NCI-H524 treated with DMSO at 0.1 percent for 48 hours (cell line): ENCODE measurements around the gene ADAMTS4.

ENCODE experiments used
- DNase-seq: peaks from one replicate; lab custom pipeline; 2025; lab: John Stamatoyannopoulos, UW

The ADAMTS4 gene

DNA sequence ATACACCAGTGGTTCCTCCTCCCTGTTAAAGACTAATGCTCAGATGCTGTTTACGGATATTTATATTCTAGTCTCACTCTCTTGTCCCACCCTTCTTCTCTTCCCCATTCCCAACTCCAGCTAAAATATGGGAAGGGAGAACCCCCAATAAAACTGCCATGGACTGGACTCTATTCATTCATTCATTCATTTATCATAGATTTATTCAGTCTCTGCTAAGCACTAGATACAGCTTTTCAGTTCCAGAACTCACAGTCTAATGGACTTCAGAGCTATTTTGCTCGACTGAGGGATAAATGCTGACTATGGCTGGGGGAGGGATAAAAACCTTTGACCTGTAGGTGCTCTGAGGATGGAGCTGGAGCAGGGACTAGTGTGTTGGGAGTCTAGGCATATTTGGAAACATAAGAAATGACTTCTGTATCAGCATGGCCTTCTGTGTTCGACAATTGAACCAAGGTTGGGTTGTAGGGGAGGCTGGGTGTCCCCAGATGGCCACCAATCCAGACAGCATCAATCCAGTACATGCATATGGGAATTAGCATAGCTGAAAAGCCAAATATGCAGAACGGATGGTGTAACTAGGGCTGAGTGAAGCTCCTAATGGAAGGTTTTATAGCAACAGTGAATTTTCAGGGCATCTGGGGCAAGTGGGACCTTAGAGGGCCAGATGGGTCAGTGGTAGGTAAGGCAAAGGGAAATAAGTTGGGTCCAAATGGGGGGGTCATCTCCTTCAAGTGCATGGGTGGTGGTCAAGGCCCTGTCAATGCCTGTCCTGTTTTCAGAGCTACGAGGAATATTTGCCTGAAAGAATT lies 20.4 kb upstream of the ADAMTS4 start:
- DNase-seq, result no peak

DNA sequence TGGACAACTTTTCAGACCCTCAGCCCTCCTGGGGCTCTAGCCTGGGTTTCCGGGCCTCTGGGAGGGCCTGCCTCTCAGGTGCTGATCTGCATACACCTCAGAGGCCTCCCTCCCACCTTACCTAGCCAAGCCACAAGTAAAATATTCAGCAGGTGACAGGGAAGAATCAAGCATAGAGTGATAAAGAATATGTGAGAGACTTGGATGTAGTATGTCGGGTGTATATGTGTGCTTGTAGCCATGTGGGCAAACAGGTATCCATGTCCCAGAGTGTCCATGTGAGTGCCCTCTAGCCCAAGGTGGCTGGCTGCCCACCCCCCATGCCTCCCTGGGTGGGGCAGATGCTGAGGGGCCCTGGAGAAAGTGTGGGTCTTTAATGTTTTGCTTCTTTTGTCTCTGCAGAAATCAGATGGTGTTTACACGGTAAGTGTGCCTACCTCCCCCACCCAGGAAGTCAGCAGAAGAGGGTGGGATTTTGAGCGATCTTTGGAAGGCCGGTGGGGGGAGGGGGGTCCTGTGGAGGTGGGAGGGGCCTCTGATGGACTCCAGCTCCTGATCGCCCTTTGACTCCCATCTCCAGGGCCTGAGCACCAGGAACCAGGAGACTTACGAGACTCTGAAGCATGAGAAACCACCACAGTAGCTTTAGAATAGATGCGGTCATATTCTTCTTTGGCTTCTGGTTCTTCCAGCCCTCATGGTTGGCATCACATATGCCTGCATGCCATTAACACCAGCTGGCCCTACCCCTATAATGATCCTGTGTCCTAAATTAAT lies 19.6 kb upstream of the ADAMTS4 start:
- DNase-seq, result no peak

DNA sequence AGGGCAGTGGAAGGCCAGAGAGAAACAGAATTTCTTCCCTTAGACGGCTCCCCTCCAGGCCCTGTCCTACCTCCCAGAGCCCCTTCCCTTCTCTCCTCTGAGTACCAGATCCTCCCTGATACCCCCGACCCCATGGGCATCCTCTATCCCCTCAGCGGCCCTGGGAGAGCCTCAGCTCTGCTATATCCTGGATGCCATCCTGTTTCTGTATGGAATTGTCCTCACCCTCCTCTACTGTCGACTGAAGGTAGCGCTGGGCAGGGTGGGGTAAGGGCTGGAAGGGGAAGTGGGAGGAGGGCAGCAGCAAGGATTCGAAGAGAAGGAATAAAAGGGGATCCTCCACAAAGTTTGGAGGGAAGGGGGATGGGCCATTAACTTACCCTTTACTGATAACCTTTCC lies 19.0 kb upstream of the ADAMTS4 start:
- no peak for DNase-seq

DNA sequence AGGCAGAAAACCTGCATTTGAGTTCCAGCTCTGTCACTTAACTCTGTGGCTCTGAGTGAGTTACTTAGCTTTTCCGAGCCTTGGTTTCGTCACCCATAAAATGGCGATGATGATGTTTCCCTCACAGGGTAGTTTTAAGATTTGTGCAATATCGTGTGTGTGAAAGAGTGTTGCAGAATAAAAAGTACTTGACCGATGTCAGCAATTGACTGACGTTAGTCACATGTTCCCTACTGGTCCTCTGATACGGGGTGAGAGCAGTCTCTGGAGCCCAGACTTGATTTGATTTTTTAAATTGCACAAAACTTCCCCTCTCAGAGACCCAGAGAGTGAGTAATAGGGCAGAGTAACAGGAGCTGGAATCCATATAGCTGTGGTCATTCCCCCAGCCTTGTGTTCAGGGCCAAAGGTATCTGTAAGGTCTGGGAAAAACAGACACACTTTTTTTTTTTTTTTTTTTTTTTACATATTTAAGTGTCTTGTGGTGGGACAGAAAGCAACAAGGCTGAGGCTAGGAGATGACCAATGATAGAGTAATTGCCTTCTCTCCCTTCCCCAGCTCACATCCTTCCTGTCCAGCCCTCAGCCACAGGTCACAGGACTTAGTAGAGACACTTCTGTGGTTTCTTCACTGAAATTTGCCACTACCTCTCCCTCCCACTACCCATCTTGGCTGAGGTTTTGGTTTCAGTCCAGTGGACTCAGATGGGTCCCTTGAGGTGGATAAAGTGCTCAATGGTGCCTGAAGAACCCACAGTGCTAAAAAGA lies 18.3 kb upstream of the ADAMTS4 start:
- no peak for DNase-seq

DNA sequence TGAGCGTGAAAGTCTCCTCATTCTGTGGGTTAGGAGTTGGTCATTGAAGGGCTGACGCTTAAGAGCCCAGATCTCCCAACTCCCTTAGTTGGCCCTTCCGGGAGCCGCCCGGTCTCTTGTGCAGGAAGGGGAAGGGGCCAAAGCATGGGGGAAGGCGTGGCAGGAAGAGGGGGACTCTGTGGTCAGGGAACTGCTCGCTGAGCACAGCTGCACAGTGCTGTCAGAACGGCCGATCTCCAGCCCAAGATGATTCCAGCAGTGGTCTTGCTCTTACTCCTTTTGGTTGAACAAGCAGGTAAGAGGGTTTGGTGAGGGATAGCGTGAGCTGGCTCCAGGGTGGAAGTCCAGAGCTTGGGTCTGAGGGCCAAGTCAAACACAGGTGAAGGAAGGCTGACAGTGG lies 16.2 kb upstream of the ADAMTS4 start, which contains the start of gene FCER1G:
Gene FCER1G (plus strand): TSS at position 220 of the 400 bp plus-strand sequence. CDS start 27 bp downstream, at position 247.
- DNase-seq, result no peak

DNA sequence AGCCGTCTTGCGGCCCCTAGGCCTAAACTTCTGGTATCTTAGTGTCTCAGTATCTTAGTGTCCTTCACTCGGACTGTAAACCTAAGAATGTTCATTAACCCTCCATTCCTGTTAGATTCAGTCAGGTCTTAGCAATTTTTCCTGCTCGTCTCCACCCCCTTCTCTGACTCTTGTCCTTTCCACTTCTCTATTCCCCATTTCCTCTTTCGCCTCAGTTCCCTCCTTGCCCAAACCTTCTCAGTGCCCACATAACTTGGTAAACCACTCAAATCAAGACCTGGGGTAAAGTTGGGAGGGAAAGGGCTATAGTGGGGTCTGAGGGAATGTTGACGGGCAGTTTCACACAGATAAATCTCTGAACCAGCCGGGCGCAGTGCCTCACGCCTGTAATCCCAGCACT lies 15.5 kb upstream of the ADAMTS4 start:
- DNase-seq, result no peak

DNA sequence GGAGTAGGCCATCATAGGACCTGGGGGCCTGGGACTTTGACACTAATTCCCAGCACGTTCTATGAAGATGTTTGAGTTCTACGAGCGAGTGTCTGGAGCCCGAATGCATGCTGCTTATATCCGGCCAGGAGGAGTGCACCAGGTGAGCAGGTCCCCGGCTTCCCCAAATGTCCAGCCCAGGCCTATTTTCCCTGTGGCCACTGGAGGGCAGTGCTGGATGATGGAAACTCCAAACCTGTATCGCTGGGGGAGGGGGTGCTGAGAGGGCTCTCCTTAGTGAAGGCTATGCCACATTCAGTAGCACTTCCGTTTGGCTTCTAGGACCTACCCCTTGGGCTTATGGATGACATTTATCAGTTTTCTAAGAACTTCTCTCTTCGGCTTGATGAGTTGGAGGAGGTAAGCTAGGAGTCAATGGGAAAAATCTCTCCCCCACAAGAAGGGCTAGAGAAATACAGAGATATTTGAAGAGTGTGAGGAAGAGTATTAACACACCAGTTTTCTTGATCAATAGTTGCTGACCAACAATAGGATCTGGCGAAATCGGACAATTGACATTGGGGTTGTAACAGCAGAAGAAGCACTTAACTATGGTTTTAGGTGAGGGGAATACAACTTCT lies 11.0 kb upstream of the ADAMTS4 start:
- DNase-seq, result no peak

DNA sequence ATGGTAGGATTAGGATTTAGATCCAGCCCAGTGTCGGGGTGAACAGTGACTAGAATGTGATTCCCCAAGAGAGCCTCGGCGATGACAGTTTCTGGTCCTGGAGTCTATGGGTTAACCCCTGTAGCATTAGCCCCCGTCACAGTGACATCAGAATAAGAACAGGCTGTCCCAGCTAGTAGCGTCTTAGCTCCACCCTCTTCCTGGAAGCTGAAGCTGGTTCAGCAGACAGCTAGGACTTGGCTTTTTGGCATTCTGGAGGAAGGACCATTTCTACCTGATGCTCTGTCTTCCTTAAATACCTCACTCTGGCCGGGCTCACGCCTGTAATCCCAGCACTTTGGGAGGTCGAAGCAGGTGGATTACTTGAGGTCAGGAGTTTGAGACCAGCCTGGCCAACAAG lies 8.3 kb upstream of the ADAMTS4 start:
- DNase-seq, result no peak

DNA sequence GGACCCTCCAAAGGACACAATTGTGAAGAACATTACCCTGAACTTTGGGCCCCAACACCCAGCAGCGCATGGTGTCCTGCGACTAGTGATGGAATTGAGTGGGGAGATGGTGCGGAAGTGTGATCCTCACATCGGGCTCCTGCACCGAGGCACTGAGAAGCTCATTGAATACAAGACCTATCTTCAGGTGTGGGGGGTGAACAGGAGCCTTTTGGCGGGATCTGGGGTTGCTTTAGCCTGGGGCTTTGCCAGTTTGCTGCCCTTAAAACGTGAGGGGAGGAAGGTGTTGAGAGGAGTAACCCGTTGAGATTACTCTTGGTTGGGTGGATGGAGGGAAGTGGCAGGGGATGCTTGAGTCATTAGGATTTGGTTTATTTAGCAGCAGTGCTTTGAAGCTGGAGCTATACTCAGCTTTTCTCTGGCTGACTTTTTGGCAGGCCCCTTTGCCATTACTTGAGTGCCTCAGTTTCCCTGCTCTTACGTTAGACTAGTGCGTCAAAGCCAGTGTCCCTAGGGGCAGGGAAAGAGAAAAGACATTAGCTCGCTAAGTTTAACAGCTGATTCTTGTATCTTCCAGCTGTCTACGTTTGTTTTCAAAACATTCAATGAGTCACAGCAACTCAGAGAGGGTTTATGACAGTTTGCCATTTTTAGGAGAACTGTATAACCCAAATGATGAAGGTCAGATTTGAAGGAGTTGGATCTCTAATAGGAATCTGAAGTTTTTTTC lies 7.7 kb upstream of the ADAMTS4 start:
- DNase-seq, result no peak

DNA sequence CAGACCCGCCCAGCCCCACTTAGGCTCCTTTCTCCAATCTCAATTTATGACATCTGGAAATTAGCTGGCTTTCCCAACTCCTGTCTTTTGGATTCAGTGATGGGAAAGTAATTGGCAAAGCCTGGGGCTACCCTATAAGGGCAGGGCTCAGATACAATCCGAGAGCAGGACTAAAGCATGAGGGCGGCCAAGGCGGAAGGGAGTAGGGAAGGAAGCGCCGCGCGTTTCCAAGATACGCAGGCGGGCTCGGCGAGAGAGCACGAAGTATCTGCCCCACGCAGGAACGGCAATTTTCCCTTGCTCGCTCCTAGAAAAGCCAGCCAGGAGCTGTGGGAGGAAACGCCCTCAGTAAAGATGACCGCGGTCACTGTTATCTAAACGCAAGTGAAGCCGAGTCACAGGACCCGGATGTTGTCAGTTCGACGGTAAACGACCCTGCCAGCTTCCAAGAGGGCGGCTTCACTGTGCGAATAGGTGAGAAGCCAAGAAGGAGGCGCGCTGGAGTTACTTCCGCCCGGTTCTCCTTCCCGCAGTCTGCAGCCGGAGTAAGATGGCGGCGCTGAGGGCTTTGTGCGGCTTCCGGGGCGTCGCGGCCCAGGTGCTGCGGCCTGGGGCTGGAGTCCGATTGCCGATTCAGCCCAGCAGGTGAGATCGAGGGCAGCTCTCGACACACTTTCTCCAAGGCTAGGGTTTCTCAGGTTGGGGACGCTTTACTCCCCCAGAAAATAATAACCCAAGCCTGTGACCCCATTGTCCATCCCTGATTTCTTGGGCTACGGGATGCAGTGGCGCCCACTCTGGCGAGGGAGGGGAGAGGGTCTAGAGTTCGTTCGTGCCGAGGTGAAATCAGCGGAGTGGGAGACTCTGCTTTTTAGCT lies 3.2 kb upstream of the ADAMTS4 start, which contains the start of gene NDUFS2:
Gene NDUFS2 (plus strand): TSS at position 532 of the 877 bp plus-strand sequence. CDS start 19 bp downstream, at position 551.
- peak; percentile 92 for DNase-seq

DNA sequence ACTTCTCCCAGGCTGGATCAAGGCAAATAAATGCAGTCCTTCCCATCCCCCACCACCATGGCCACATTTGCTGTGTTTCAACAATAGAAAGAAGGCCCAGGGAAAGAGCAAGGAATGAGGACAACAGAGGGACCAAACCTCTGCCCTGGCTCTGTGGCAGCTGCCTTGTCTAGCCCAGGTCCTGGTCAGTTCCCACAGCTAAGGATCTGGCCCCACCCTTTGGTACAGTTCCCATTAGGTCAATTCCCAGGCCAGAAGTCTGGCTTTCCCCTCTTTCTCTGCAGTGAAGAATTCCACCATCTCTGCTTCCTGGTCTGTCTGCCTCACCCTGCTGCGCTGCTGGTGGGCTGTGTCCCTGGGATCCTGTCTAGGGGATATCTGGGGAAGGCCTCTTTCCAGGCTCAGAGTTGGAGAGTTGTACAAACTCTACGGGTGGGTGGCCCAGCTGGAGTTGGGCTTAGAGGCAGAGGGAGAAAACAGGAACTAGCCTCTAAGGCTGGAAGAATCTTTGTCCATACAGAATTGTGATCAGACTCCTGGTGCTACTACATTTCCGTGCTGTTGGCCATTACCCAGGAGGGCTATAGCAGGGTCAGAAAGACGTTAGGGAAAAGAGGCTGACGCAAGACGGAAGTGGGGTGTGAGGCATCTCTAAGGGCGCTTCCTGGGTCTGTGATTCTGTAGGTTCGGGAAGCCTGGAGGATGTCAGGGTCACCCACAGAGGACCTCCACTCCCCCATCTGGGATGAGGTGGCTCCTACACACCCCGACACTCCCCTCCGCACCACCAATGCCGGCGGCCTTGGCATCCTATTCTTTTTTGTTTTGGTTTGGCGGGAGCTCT lies 2.4 kb upstream of the ADAMTS4 start:
- DNase-seq, result no peak

DNA sequence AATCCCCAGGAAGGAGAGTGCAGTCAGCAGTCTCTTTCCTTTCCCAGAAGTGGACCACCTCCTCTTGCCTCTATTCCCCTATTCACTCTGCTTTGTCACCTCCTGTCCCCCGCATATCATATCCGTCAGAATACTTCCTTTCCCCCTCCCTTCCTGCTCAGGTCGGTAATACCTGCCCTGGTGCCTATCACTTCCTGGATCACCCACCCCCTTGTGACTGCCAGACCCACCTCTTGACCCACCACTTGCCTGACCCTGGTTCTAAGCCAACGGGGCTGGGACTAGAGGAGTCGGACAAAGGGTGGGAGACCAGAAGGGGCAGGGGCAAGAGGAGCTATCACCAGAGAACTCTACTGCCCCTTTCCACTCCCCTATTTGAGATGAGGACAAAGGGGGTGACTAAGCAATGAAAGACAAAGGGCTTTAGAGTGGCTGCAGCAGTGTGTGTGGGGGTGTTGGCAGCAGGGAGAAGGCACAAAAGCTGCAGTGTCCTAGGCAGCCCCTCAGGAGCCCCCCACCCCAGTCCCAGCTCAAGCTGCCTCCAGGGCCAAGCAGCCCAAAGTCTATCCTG lies 1.7 kb upstream of the ADAMTS4 start:
- DNase-seq, result no peak

DNA sequence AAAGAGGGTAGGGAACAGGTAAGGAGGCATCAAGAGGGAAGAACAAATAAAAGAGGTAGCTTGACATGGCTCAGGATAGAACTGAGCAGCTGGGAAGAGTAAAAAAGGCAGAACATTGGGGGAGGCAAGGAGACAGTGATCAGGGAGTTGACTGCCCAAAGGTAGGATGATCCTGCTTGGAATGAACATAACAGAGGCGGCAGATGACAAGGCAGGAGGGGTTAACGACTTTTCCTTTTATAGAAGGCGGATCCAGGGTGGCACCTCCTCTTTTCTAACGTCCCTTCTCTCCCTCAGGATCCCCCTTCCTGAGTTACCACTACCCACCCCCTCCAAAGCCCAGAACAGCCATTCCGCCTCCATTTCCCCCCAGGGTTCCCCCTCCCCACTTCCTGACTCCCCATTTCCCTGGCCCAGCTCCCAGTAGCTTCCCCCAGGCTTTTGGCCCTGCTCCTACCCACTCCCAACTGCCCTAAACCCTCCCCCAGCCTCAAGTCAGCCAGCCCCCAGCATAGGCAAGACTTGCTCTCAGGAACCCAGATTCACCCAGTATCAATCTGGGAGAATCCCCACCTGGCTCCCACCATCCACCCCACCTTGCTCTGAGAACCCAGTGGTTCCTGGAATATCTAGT lies 769 bp upstream of the ADAMTS4 start:
- no peak for DNase-seq

DNA sequence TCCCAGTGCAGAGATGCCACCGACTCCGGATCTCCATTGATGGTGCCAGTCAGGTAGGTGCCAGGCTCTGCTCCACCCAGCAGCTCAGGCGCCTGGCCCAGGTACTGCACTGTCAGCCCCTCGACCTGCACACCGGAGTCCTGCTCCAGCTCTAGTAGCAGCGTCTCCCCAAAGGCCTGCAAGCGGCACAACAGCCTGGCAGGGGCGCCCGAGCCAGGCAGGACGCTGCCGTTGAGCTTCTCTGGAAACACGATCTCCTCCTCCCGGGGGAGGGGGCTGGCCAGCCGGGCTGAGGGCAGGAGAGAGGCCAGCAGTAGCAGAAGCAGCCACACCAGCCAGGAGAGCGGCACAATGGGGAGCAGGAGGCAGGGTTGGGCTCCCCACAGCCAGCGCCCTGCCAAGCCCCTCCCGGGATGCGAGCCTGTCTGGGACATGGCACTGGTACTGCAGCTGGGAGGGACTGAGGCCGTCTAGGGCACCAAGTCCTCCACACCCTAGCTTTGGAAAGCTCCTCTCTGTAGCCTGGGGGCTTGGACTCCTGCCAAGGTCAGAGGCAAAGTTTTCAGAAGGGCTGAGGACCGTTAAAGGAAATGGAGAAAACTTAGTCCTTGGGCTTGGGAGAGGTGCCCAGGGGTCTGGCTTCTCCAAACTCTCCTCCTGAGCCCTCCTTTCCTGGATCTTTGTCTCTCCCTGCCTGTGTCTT lies 509 bp downstream of the ADAMTS4 start:
- DNase-seq, result peak; percentile 4

DNA sequence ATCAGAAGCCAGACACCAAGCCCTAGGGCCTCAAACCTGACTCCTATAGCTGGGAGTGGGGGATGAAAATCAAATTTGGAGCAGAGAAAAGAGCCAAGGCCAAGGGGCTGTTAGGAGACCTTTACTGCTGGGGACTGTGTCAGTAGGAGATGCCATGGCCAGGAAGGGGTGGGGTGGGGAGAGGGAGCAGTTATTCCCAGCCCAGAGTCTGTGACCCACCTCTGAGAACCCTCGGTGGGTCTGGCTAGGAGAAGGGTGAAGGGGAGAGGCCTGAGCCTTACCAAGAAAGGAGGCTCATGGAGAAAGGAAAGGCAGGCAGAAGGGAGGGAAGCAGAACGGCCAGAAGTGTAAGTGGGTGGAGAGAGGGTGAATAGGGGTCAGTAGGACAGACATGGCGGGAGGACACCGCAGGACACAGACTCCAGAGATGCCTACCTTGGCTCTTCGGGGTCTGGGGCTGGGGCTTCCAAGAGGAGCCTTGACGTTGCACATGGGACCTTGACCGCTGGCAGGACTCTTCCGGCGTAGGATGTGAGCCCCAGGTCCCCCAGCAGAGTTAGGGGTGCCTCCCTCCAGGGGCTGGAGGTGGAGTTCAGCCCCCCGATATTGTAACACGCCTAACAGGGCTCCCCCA lies 1.2 kb downstream of the ADAMTS4 start:
- DNase-seq, result no peak

DNA sequence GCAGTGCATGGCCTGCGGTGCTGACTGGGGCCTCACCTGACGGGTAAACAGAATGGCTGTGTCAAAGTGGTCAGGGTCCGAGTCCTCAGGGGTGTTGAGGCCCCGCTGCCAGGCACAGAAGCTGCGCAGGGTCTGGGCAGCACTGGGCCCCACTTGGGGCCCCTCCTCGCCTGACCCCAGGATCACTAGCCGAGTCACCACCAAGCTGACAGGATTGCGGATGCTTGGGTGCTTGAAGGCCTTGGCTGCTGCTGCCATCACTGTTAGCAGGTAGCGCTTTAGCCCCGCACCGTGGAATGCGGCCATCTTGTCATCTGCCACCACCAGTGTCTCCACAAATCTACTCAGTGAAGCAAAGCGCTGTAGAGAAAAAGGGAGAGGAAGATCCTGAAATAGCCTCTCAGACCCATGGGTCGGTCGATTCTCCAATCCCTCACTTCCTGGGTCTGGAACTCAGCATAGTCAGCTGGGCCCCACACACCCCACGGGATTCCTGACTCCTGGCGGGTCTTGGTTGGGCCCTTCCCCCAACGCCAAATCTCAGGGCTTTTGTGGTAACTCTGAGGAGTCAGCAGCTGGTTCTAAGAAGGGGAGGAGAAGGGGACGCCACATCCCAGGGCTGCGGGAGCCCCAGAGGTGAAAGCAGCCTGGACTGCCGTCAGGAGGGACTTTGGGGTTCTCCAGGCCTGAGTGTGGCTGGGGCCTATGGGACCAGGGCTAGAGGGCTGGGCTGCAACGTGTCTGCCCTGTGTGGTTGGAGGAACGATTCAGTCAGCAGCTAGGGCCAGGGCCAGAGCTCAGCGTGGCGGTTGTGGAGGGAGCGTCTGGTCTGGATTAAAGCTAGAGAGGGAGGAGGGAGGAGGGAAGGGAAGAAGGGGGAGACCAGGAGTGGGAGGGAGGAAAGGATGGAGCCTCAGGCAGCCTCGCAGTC lies 2.1 kb downstream of the ADAMTS4 start:
- no peak for DNase-seq
